Osteoblast (primary cell): Measurements from ENCODE around the gene DNAH17. TPM values are rescaled to one million over a fixed set of nuclear protein-coding genes. Genes with fewer than 3 reads are reported as not detected.

ENCODE experiments used
- DNase-seq: peaks from one replicate; pipeline ENCODE4 v3.0.0; 2011; ENCODE audit warnings: low spot score, mixed read lengths; ENCODE audit not compliant: insufficient read length; ENCODE audit errors: missing footprints
- H2AFZ ChIP-seq: 2 replicates; pipeline ENCODE4 v1.6.0; 2011; ENCODE audit warnings: mild to moderate bottlenecking, low read length
- H3K27ac ChIP-seq: 2 replicates; pipeline ENCODE4 v1.5.1; 2011; ENCODE audit warnings: mild to moderate bottlenecking, low read depth, low read length, moderate library complexity
- H3K27me3 ChIP-seq: 2 replicates; pipeline ENCODE4 v1.6.0; 2012; ENCODE audit warnings: mild to moderate bottlenecking, control low read depth, inconsistent platforms, low read length, moderate library complexity; ENCODE audit not compliant: insufficient read depth
- H3K36me3 ChIP-seq: 2 replicates; pipeline ENCODE4 v1.5.1; 2011; ENCODE audit warnings: mild to moderate bottlenecking, low read length, control low read depth, moderate library complexity; ENCODE audit not compliant: insufficient read depth
- H3K4me1 ChIP-seq: 2 replicates; pipeline ENCODE4 v1.5.1; 2011; ENCODE audit warnings: mild to moderate bottlenecking, low read length, control low read depth, moderate library complexity; ENCODE audit not compliant: insufficient read depth
- H3K4me2 ChIP-seq: 2 replicates; pipeline ENCODE4 v1.6.0; 2011; ENCODE audit warnings: mild to moderate bottlenecking, low read length; ENCODE audit not compliant: insufficient read depth
- H3K4me3 ChIP-seq: fragments of 200-600 bp; sonication (generic); 3 replicates; pipeline ENCODE4 v1.5.1; 2012; ENCODE audit warnings: mild to moderate bottlenecking, low read length, inconsistent platforms; ENCODE audit not compliant: insufficient read depth
- H3K79me2 ChIP-seq: 2 replicates; pipeline ENCODE4 v1.6.0; 2012; ENCODE audit warnings: mild to moderate bottlenecking, low read length, control low read depth, inconsistent platforms; ENCODE audit not compliant: insufficient read depth
- H3K9me3 ChIP-seq: 2 replicates; pipeline ENCODE4 v1.5.1; 2011; ENCODE audit warnings: low read depth, low read length, control low read depth
- H4K20me1 ChIP-seq: 2 replicates; pipeline ENCODE4 v1.6.0; 2012; ENCODE audit warnings: mild to moderate bottlenecking, low read length, control low read depth; ENCODE audit not compliant: insufficient read depth
- total RNA-seq: library from RNA; depleted of rRNA; stranded (reverse); fragments of >200 nt; gene quantifications from 2 replicates; pipeline ENCODE4 v1.2.3, GENCODE V29; 2012
- TF ChIP-seq, protein P1 (sequence below): IDR thresholded peaks from 2 replicates; pipeline ENCODE4 v1.5.1; 2011; ENCODE audit warnings: mild to moderate bottlenecking, low read depth, low read length, moderate library complexity; ENCODE audit errors: extremely low read depth

Gene DNAH17
- total RNA-seq, 1 donor, result under 0.01 TPM

- peak; percentile 79 for DNase-seq
- H3K9me3 ChIP-seq, result no peaks in the 10 kb centered on the region
- no peak overlapping the region for H2AFZ ChIP-seq
- H3K4me2 ChIP-seq, result no peak overlapping the region
- no peaks in the 10 kb centered on the region for H3K36me3 ChIP-seq
- H3K4me3 ChIP-seq, result no peak overlapping the region
- H3K27me3 ChIP-seq, result no peaks in the 10 kb centered on the region
- no peaks in the 10 kb centered on the region for H3K79me2 ChIP-seq
- TF ChIP-seq, protein P1, sequence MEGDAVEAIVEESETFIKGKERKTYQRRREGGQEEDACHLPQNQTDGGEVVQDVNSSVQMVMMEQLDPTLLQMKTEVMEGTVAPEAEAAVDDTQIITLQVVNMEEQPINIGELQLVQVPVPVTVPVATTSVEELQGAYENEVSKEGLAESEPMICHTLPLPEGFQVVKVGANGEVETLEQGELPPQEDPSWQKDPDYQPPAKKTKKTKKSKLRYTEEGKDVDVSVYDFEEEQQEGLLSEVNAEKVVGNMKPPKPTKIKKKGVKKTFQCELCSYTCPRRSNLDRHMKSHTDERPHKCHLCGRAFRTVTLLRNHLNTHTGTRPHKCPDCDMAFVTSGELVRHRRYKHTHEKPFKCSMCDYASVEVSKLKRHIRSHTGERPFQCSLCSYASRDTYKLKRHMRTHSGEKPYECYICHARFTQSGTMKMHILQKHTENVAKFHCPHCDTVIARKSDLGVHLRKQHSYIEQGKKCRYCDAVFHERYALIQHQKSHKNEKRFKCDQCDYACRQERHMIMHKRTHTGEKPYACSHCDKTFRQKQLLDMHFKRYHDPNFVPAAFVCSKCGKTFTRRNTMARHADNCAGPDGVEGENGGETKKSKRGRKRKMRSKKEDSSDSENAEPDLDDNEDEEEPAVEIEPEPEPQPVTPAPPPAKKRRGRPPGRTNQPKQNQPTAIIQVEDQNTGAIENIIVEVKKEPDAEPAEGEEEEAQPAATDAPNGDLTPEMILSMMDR, result no peak
- no peak overlapping the region for H3K27ac ChIP-seq
- no peaks in the 10 kb centered on the region for H4K20me1 ChIP-seq
- H3K4me1 ChIP-seq, result no peaks in the 10 kb centered on the region
These were observed 35.5 kb downstream of the DNAH17 start for GRCh38 chr17:78541488-78542206.

- Histone ChIP-seq H3K4me2 (no peak overlapping the region), H2AFZ (no peak overlapping the region), H3K36me3 (no peaks in the 10 kb centered on the region), H3K27ac (no peak overlapping the region), H4K20me1 (no peaks in the 10 kb centered on the region), H3K4me3 (no peak overlapping the region), H3K27me3 (peaks cover 2% of the 10 kb centered on the region), H3K79me2 (no peaks in the 10 kb centered on the region), H3K4me1 (no peaks in the 10 kb centered on the region), H3K9me3 (no peaks in the 10 kb centered on the region)
- peak; percentile 30 for DNase-seq
- TF ChIP-seq, protein P1, result no peak
These were observed 37.4 kb downstream of the DNAH17 start for GRCh38 chr17:78539781-78540180.

- peaks cover 6% of the 10 kb centered on the region for H3K27me3 ChIP-seq
- no peaks in the 10 kb centered on the region for H3K36me3 ChIP-seq
- H3K4me1 ChIP-seq, result no peaks in the 10 kb centered on the region
- no peak overlapping the region for H3K4me3 ChIP-seq
- H3K4me2 ChIP-seq, result no peak overlapping the region
- H3K27ac ChIP-seq, result no peak overlapping the region
- H2AFZ ChIP-seq, result no peak overlapping the region
- DNase-seq, result peak; percentile 57
- H3K79me2 ChIP-seq, result no peaks in the 10 kb centered on the region
- H4K20me1 ChIP-seq, result no peaks in the 10 kb centered on the region
- TF ChIP-seq, protein P1, result no peak
- H3K9me3 ChIP-seq, result no peaks in the 10 kb centered on the region
These were observed 39.0 kb downstream of the DNAH17 start for GRCh38 chr17:78538033-78538776.

DNA sequence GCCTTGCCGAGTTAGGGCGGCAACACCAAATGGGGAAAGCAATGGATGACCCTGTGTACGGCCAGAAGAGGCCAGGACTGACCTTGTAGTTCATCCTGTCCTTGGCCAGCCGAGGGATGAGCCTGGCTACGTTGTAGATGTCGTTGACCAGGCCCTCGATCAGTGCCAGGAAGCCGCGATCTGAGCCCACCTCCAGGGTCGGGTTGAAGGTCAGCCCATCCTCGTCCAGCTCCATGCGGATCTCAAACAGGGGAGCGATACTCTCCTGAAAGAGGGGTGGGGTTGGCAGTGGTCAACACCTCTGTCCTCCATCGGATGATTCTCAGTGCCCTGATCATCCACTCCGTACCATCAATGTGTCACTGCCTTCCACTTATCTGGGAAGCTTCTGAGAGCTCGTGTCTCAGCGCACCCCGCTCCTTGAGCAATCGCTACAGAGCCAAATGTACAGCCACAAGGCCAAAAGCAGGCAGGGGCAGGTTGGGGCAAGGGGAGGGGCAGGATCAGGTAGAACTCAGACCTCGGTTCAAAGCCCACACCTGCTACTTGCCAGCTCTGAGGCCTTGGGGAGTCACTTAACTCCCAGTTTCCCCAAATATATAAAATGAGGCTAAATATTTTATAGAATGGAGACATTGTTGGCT lies 39.9 kb downstream of the DNAH17 start:
- Histone ChIP-seq H3K36me3 (no peaks in the 10 kb centered on the region), H3K27ac (no peak overlapping the region), H4K20me1 (no peaks in the 10 kb centered on the region), H3K4me3 (no peak overlapping the region), H3K9me3 (no peaks in the 10 kb centered on the region), H3K4me1 (no peaks in the 10 kb centered on the region), H3K4me2 (no peak overlapping the region), H3K79me2 (no peaks in the 10 kb centered on the region), H2AFZ (no peak overlapping the region), H3K27me3 (peaks cover 6% of the 10 kb centered on the region)
- TF ChIP-seq, protein P1, result no peak
- DNase-seq, result peak; percentile 72
